GM23338 (cell line): Measurements from ENCODE around the gene DIPK1A. TPM values are rescaled to one million over a fixed set of nuclear protein-coding genes. Genes with fewer than 3 reads are reported as not detected.

ENCODE experiments used
- ATAC-seq: fragments of 200-7000 bp; cut with Tn5 transposase; 3 replicates; pipeline ENCODE4 v1.9.1; 2020
- DNase-seq: peaks from one replicate; pipeline ENCODE4 v3.0.0-alpha.2; 2015; ENCODE audit warnings: low spot score
- H2AFZ ChIP-seq: fragments of 200-600 bp; sonication (generic); 2 replicates; pipeline ENCODE4 v1.8.0; 2016; ENCODE audit warnings: antibody characterized with exemption, mild to moderate bottlenecking, moderate library complexity
- H3F3A ChIP-seq: fragments of 200-600 bp; sonication (generic); replicated peaks from 2 replicates; pipeline ENCODE4 v1.8.0; 2017; ENCODE audit warnings: antibody characterized with exemption, mixed run types, low read depth
- H3K27ac ChIP-seq: fragments of 200-600 bp; sonication (generic); 2 replicates; pipeline ENCODE4 v1.6.1; 2016; ENCODE audit warnings: low read depth
- H3K27me3 ChIP-seq: fragments of 200-600 bp; sonication (generic); 2 replicates; pipeline ENCODE4 v1.8.0; 2016; ENCODE audit warnings: mild to moderate bottlenecking, mixed run types, moderate library complexity; ENCODE audit not compliant: insufficient read depth
- H3K36me3 ChIP-seq: fragments of 200-600 bp; sonication (generic); 2 replicates; pipeline ENCODE4 v1.8.0; 2016; ENCODE audit warnings: mild to moderate bottlenecking; ENCODE audit not compliant: insufficient read depth
- H3K4me1 ChIP-seq: fragments of 200-600 bp; sonication (generic); 2 replicates; pipeline ENCODE4 v1.8.0; 2016; ENCODE audit warnings: mild to moderate bottlenecking, moderate library complexity; ENCODE audit not compliant: insufficient read depth
- H3K4me2 ChIP-seq: fragments of 200-600 bp; sonication (generic); 2 replicates; pipeline ENCODE4 v1.7.1; 2017; ENCODE audit warnings: mixed run types
- H3K4me3 ChIP-seq: fragments of 200-600 bp; sonication (generic); 2 replicates; pipeline ENCODE4 v1.6.1; 2016; ENCODE audit warnings: mixed run types
- H3K79me2 ChIP-seq: fragments of 200-600 bp; sonication (generic); replicated peaks from 2 replicates; pipeline ENCODE4 v1.8.0; 2017; ENCODE audit warnings: mild to moderate bottlenecking; ENCODE audit not compliant: insufficient read depth
- H3K9me2 ChIP-seq: fragments of 200-600 bp; sonication (generic); 2 replicates; pipeline ENCODE4 v1.8.0; 2017; ENCODE audit not compliant: insufficient read depth
- H4K20me1 ChIP-seq: fragments of 200-600 bp; sonication (generic); replicated peaks from 2 replicates; pipeline ENCODE4 v1.8.0; 2017; ENCODE audit warnings: mild to moderate bottlenecking; ENCODE audit not compliant: insufficient read depth
- H3K27ac Mint-ChIP-seq: 2 replicates; pipeline ENCODE4 v1.8.0; 2020; ENCODE audit warnings: inconsistent platforms, mild to moderate bottlenecking, moderate library complexity, mixed read lengths
- H3K27me3 Mint-ChIP-seq: 3 replicates; pipeline ENCODE4 v1.8.0; 2022; ENCODE audit warnings: low read depth, mild to moderate bottlenecking, moderate library complexity, mixed read lengths, inconsistent platforms; ENCODE audit not compliant: insufficient read depth, poor library complexity
- H3K36me3 Mint-ChIP-seq: 3 replicates; pipeline ENCODE4 v1.8.0; 2021; ENCODE audit warnings: low read depth, mild to moderate bottlenecking, inconsistent platforms, moderate library complexity, mixed read lengths
- H3K4me1 Mint-ChIP-seq: 3 replicates; pipeline ENCODE4 v1.8.0; 2020; ENCODE audit warnings: mild to moderate bottlenecking, inconsistent platforms, mixed read lengths
- H3K4me3 Mint-ChIP-seq: 3 replicates; pipeline ENCODE4 v1.8.0; 2021; ENCODE audit warnings: moderate library complexity, mild to moderate bottlenecking, inconsistent platforms, mixed read lengths
- H3K9me3 Mint-ChIP-seq: 3 replicates; pipeline ENCODE4 v1.8.0; 2020; ENCODE audit warnings: moderate library complexity, mild to moderate bottlenecking, inconsistent platforms, mixed read lengths
- CREB1 ChIP-seq: fragments of 250-450 bp; sonication (Bioruptor Pico); IDR thresholded peaks from 2 replicates; pipeline ENCODE4 v1.5.0; 2020; ENCODE audit warnings: low read depth, mild to moderate bottlenecking, moderate library complexity
- CTCF ChIP-seq, 2 experiments: fragments of 200-600 bp in 1 of 2; sonication (generic) in 1 of 2; conservative IDR thresholded peaks; 2 replicates each; pipeline versions ENCODE4 v1.5.1 to v1.6.1; 2016 to 2017; ENCODE audit warnings: antibody characterized with exemption in 2 of 2, low read depth in 2 of 2, mild to moderate bottlenecking in 2 of 2, moderate library complexity in 1 of 2
- ETS1 ChIP-seq: IDR thresholded peaks from 2 replicates; pipeline ENCODE4 v1.6.1; 2016; ENCODE audit warnings: antibody characterized with exemption
- EZH2 ChIP-seq: fragments of 200-600 bp; sonication (generic); IDR thresholded peaks from one replicate; pipeline ENCODE4 v1.8.0; 2017; ENCODE audit warnings: antibody characterized with exemption, mild to moderate bottlenecking, low read depth; ENCODE audit not compliant: unreplicated experiment
- NANOG ChIP-seq: IDR thresholded peaks from 2 replicates; pipeline ENCODE4 v1.6.1; 2016; ENCODE audit warnings: antibody characterized with exemption, borderline replicate concordance
- POLR2AphosphoS5 ChIP-seq: IDR thresholded peaks from 2 replicates; pipeline ENCODE4 v1.6.1; 2016; ENCODE audit warnings: antibody characterized with exemption, low read depth
- REST ChIP-seq: IDR thresholded peaks from one replicate; pipeline ENCODE4 v1.6.1; 2018; ENCODE audit warnings: antibody characterized with exemption; ENCODE audit not compliant: unreplicated experiment
- STAT1 ChIP-seq: IDR thresholded peaks from one replicate; pipeline ENCODE4 v1.6.1; 2016; ENCODE audit warnings: antibody characterized with exemption; ENCODE audit not compliant: unreplicated experiment
- ZNF114 ChIP-seq: fragments of 250-450 bp; sonication (Bioruptor Pico); IDR thresholded peaks from 2 replicates; pipeline ENCODE4 v1.5.0; 2020; ENCODE audit warnings: mild to moderate bottlenecking, moderate library complexity
- ZNF331 ChIP-seq: fragments of 250-450 bp; sonication (Bioruptor Pico); IDR thresholded peaks from 2 replicates; pipeline ENCODE4 v1.5.0; 2020; ENCODE audit warnings: low read depth, mild to moderate bottlenecking, moderate library complexity
- ZNF462 ChIP-seq: fragments of 250-450 bp; sonication (Bioruptor Pico); IDR thresholded peaks from 2 replicates; pipeline ENCODE4 v1.5.0; 2020; ENCODE audit warnings: mild to moderate bottlenecking, moderate library complexity
- polyA plus RNA-seq: library from polyadenylated mRNA; unstranded; fragments of >200 nt; fragmentation: Nextera tagmentation; extraction: Ambion mirVana; gene quantifications from 2 replicates; pipeline ENCODE4 v1.2.1, GENCODE V29; 2016
- total RNA-seq: library from RNA; depleted of rRNA; stranded (reverse); fragments of >200 nt; shearing (Covaris generic); gene quantifications from 2 replicates; pipeline ENCODE4 v1.2.3, GENCODE V29; 2014

Gene DIPK1A
- total and polyA plus RNA-seq, 2 experiments from 2014 or later, result 4.8 to 6.1 TPM

- no peaks in the 10 kb centered on the region for H3K27me3 ChIP-seq
- H4K20me1 ChIP-seq, result no peaks in the 10 kb centered on the region; the same call in 1 of the 2 replicates
- no peaks in the 10 kb centered on the region for H3K36me3 ChIP-seq
- no peak for DNase-seq
- H2AFZ ChIP-seq, result no peak overlapping the region
- H3K4me3 ChIP-seq, result no peak overlapping the region
- Mint-ChIP-seq H3K27ac (no peak overlapping the region), H3K4me1 (peaks cover 2% of the 10 kb centered on the region; the same call in 1 of the 3 replicates), H3K27me3 (peaks cover 4% of the 10 kb centered on the region), H3K36me3 (no peaks in the 10 kb centered on the region), H3K9me3 (no peaks in the 10 kb centered on the region), H3K4me3 (no peak overlapping the region)
- no peaks in the 10 kb centered on the region for H3F3A ChIP-seq
- no peak for ATAC-seq
- H3K9me2 ChIP-seq, result no peaks in the 10 kb centered on the region
- H3K4me2 ChIP-seq, result no peak overlapping the region
- no peaks in the 10 kb centered on the region for H3K79me2 ChIP-seq
- no peak overlapping the region for H3K27ac ChIP-seq
- TF ChIP-seq STAT1, result no peak
- TF ChIP-seq CREB1 (CRISPR knock-in tag), result no peak
- TF ChIP-seq NANOG, result no peak
- no peak for TF ChIP-seq POLR2AphosphoS5
- TF ChIP-seq ZNF462, result no peak
- TF ChIP-seq ZNF114, result no peak
- TF ChIP-seq ZNF331 (CRISPR knock-in tag), result no peak
- TF ChIP-seq CTCF (conservative IDR thresholded peaks at IDR 0.05; ENCODE audit: low read depth in 2 of 2), result no peak
- no peak for TF ChIP-seq ETS1
- TF ChIP-seq REST, result no peak
- no peak for TF ChIP-seq EZH2
- H3K4me1 ChIP-seq, result peaks cover 3% of the 10 kb centered on the region
Observed at GRCh38 chr1:92945748-92946270, 15.5 kb downstream of the DIPK1A start.
